ENCODE measurements around the gene SLC15A3. TPM values are rescaled to one million over a fixed set of nuclear protein-coding genes. Genes with fewer than 3 reads are reported as not detected.

SLC15A3 gene
- polyA plus RNA-seq, 1 donor from 2014 or later: not detected

DNA sequence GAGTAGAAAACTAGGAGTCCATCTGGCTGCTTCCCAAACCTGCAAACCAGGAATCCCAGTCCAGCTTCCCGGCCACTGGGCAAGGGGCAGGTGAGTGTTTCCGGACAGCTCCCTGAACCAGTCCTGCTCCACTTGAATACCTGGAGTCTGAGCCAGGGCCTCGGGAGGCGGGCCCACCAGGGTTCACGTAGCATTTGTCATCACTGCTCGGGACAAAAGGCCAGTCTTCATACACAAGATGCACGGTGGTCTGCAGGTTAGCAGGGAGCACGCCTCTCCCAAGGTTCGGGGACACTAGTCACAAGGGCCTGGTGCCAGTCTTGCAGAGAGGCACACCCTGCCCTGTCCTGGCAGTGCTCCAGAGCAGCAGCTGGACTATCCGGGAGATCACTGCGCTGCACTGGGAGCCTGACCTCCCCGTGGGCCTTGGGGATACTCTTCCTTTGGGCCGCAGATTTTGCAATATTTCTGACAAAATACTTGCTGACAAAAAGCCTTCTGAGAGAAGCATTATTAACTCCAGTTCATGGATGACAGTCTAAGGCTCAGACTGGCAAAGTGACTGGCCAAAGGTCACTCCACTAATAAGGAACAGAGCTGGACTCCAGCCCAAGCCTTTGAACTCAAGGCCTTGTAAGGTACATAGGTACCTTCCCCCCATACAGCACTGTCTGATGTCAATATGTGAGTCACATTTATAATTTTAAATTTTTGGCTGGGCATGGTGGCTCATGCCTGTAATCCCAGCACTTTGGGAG is 44.6 kb upstream of the SLC15A3 start:
- no peaks in the 10 kb centered on the region for H4K20me1 ChIP-seq (ENCODE audit: insufficient read depth)
- no peaks in the 10 kb centered on the region for H3K9me3 ChIP-seq (ENCODE audit: low read length)
- H3K79me2 ChIP-seq (replicated peaks; ENCODE audit: insufficient read depth, low read length): no peaks in the 10 kb centered on the region
- H3K9me2 ChIP-seq (ENCODE audit: insufficient read depth, low read length): no peaks in the 10 kb centered on the region
- no peaks in the 10 kb centered on the region for H3K36me3 ChIP-seq (ENCODE audit: insufficient read depth, low read length)
- H3F3A ChIP-seq (ENCODE audit: insufficient read depth, low read length, poor library complexity, severe bottlenecking): no peaks in the 10 kb centered on the region
- H3K4me2 ChIP-seq (ENCODE audit: low read length): no peak overlapping the region
- no peak overlapping the region for H3K9ac ChIP-seq (ENCODE audit: low read length)
- no peak overlapping the region for H2AFZ ChIP-seq (ENCODE audit: low read depth, low read length)
- TF ChIP-seq EZH2 (IDR thresholded peaks at IDR 0.05; ENCODE audit: borderline replicate concordance, insufficient read depth, low read length, poor library complexity, severe bottlenecking): no peak
- TF ChIP-seq EP300 (conservative IDR thresholded peaks at IDR 0.05; ENCODE audit: poor library complexity, severe bottlenecking): no peak
- no peak for TF ChIP-seq SMC3 (conservative IDR thresholded peaks at IDR 0.05; ENCODE audit: poor library complexity)
- no peak for TF ChIP-seq TAF1 (IDR thresholded peaks at IDR 0.05; ENCODE audit: low read depth)
- TF ChIP-seq, protein P1, sequence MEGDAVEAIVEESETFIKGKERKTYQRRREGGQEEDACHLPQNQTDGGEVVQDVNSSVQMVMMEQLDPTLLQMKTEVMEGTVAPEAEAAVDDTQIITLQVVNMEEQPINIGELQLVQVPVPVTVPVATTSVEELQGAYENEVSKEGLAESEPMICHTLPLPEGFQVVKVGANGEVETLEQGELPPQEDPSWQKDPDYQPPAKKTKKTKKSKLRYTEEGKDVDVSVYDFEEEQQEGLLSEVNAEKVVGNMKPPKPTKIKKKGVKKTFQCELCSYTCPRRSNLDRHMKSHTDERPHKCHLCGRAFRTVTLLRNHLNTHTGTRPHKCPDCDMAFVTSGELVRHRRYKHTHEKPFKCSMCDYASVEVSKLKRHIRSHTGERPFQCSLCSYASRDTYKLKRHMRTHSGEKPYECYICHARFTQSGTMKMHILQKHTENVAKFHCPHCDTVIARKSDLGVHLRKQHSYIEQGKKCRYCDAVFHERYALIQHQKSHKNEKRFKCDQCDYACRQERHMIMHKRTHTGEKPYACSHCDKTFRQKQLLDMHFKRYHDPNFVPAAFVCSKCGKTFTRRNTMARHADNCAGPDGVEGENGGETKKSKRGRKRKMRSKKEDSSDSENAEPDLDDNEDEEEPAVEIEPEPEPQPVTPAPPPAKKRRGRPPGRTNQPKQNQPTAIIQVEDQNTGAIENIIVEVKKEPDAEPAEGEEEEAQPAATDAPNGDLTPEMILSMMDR (IDR thresholded peaks at IDR 0.05; ENCODE audit: poor library complexity, severe bottlenecking): no peak
- TF ChIP-seq, protein P2, sequence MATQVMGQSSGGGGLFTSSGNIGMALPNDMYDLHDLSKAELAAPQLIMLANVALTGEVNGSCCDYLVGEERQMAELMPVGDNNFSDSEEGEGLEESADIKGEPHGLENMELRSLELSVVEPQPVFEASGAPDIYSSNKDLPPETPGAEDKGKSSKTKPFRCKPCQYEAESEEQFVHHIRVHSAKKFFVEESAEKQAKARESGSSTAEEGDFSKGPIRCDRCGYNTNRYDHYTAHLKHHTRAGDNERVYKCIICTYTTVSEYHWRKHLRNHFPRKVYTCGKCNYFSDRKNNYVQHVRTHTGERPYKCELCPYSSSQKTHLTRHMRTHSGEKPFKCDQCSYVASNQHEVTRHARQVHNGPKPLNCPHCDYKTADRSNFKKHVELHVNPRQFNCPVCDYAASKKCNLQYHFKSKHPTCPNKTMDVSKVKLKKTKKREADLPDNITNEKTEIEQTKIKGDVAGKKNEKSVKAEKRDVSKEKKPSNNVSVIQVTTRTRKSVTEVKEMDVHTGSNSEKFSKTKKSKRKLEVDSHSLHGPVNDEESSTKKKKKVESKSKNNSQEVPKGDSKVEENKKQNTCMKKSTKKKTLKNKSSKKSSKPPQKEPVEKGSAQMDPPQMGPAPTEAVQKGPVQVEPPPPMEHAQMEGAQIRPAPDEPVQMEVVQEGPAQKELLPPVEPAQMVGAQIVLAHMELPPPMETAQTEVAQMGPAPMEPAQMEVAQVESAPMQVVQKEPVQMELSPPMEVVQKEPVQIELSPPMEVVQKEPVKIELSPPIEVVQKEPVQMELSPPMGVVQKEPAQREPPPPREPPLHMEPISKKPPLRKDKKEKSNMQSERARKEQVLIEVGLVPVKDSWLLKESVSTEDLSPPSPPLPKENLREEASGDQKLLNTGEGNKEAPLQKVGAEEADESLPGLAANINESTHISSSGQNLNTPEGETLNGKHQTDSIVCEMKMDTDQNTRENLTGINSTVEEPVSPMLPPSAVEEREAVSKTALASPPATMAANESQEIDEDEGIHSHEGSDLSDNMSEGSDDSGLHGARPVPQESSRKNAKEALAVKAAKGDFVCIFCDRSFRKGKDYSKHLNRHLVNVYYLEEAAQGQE (IDR thresholded peaks at IDR 0.05; ENCODE audit: borderline replicate concordance): no peak
- no peak for TF ChIP-seq POLR2AphosphoS5 (IDR thresholded peaks at IDR 0.05)
- no peak for TF ChIP-seq MXI1 (conservative IDR thresholded peaks at IDR 0.05; ENCODE audit: poor library complexity, severe bottlenecking)
- no peak for TF ChIP-seq RAD21 (conservative IDR thresholded peaks at IDR 0.05)
- H3K4me3 ChIP-seq (ENCODE audit: low read length): no peak overlapping the region
- no peak overlapping the region for H3K27ac ChIP-seq (ENCODE audit: low read length)
- H3K27me3 ChIP-seq (ENCODE audit: insufficient read depth, low read depth, low read length): no peaks in the 10 kb centered on the region

DNA sequence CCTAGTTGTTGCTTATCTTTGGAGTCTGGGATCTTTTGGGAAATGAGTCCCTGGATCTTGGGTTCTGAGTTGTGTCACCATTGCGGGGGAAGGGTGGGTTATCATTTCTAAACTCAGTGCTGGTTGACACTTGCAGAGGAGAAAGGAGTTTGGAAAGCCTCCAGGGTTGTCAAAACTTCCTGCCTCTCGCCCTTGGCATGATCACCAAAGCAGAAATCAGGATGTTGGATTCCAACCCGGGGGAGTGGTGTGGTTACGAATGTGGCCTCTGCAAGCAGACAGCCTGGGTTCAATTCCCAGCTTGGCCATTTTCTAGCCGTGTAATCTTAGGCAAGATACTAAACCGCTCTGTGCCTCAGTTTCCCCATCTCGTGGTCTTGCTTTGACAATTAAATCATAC is 43.8 kb upstream of the SLC15A3 start:
- Histone ChIP-seq H3K36me3 (ENCODE audit: insufficient read depth, low read length) (no peaks in the 10 kb centered on the region), H3K9ac (ENCODE audit: low read length) (no peak overlapping the region)

More for the DNA sequence above, 43.8 kb upstream of the SLC15A3 start:
- Histone ChIP-seq H3K9me3 (ENCODE audit: low read length) (no peaks in the 10 kb centered on the region), H3K27ac (ENCODE audit: low read length) (no peak overlapping the region), H3F3A (ENCODE audit: insufficient read depth, low read length, poor library complexity, severe bottlenecking) (no peaks in the 10 kb centered on the region), H3K27me3 (ENCODE audit: insufficient read depth, low read depth, low read length) (no peaks in the 10 kb centered on the region), H4K20me1 (ENCODE audit: insufficient read depth) (no peaks in the 10 kb centered on the region), H3K4me3 (ENCODE audit: low read length) (no peak overlapping the region), H2AFZ (ENCODE audit: low read depth, low read length) (no peak overlapping the region), H3K4me2 (ENCODE audit: low read length) (no peak overlapping the region), H3K79me2 (replicated peaks; ENCODE audit: insufficient read depth, low read length) (no peaks in the 10 kb centered on the region), H3K9me2 (ENCODE audit: insufficient read depth, low read length) (no peaks in the 10 kb centered on the region)
- TF ChIP-seq, protein P1 (IDR thresholded peaks at IDR 0.05; ENCODE audit: poor library complexity, severe bottlenecking): no peak
- TF ChIP-seq, protein P2 (IDR thresholded peaks at IDR 0.05; ENCODE audit: borderline replicate concordance): no peak
- no peak for TF ChIP-seq RAD21 (conservative IDR thresholded peaks at IDR 0.05)
- no peak for TF ChIP-seq EP300 (conservative IDR thresholded peaks at IDR 0.05; ENCODE audit: poor library complexity, severe bottlenecking)
- TF ChIP-seq EZH2 (IDR thresholded peaks at IDR 0.05; ENCODE audit: borderline replicate concordance, insufficient read depth, low read length, poor library complexity, severe bottlenecking): no peak
- no peak for TF ChIP-seq SMC3 (conservative IDR thresholded peaks at IDR 0.05; ENCODE audit: poor library complexity)
- no peak for TF ChIP-seq TAF1 (IDR thresholded peaks at IDR 0.05; ENCODE audit: low read depth)
- TF ChIP-seq POLR2AphosphoS5 (IDR thresholded peaks at IDR 0.05): no peak
- no peak for TF ChIP-seq MXI1 (conservative IDR thresholded peaks at IDR 0.05; ENCODE audit: poor library complexity, severe bottlenecking)
